GM23248 (cell line): ENCODE data around the gene USP10.

ENCODE experiments used
- EZH2 ChIP-seq: fragments of 200-600 bp; sonication (generic); IDR thresholded peaks from 2 replicates; pipeline ENCODE4 v1.6.1; 2018; ENCODE audit warnings: antibody characterized with exemption, mild to moderate bottlenecking; ENCODE audit not compliant: insufficient read depth, poor library complexity, severe bottlenecking
- EZH2phosphoT487 ChIP-seq: fragments of 200-600 bp; sonication (generic); IDR thresholded peaks from 2 replicates; pipeline ENCODE4 v1.6.1; 2018; ENCODE audit warnings: antibody characterized with exemption, moderate library complexity, mild to moderate bottlenecking, low read depth; ENCODE audit not compliant: insufficient read depth

GRCh38 chr16:84790301-84790700, 90.5 kb downstream of the USP10 start:
- TF ChIP-seq EZH2phosphoT487 (no peak), EZH2 (no peak)
